Stimulated activated CD4-positive, alpha-beta T cell treated with anti-CD3 and anti-CD28 coated beads, Interleukin-1b, Interleukin-23, amount 100 ng/mL, for 24 hours (primary cell): Measurements from ENCODE around the gene BRDT.
"Not testable (repeated sequence)": the region's sequence is repeated elsewhere in the genome, so short reads cannot be mapped to it uniquely, and the experiment has no call there.

Experiments used
- DNase-seq, 4 experiments: peaks; one replicate each; pipeline ENCODE4 v3.0.0-alpha.2; 2020; ENCODE audit warnings: low read depth in 4 of 4, low spot score in 1 of 4

BRDT gene

GRCh38 chr1:91981996-91982609 lies 32.9 kb downstream of the BRDT start:
- DNase-seq: no peak

DNA sequence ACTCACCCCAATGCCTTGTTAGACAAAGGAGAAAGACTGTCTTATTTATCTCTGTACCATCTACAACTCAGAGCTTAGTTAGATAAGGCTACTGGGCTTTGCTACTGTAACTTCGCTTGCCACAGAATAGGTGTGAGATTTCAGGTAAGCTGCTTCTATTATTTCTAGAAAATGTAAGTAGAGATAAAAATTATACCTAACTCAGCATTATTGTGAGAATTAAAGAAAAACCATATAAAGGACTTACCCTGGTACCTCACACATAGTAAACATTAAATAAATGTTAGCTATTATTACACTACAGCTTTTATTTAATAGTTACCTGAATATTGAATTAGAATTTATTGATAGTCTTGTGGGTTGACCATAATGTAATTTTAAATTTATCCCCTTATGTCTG lies 44.1 kb downstream of the BRDT start:
- no peak for DNase-seq

- peak in 3 of 4 experiments; percentile 7 to 16 (median 10) for DNase-seq
Observed at GRCh38 chr1:91997607-91998195, 48.5 kb downstream of the BRDT start.

- no peak for DNase-seq
Observed at GRCh38 chr1:92004129-92004528, 54.9 kb downstream of the BRDT start.

GRCh38 chr1:92013923-92014322 lies 64.7 kb downstream of the BRDT start:
- no peak for DNase-seq

GRCh38 chr1:92016720-92017316 lies 67.6 kb downstream of the BRDT start:
- no peak for DNase-seq

DNA sequence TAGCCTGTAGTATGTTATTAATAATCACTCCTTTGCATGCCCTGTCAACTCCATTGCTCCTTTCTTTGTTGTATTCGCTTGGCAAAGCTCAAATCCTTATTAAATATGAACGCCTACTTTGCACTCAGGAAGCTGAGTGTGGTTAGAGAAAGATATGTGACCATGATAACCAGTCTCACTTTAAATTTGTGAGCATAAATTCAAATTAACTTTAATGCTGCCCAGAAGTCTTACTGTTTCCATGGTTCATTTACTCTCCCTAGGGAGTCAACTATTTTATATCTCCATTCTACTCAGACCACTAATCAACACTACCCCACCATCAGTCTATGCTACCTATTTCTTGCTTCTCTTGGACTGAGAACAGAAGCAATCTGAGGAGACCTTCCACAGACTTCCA lies 68.5 kb downstream of the BRDT start:
- no peak for DNase-seq

- DNase-seq: not testable (repeated sequence)
Observed at GRCh38 chr1:92026042-92026441, 76.8 kb downstream of the BRDT start.

- no peak for DNase-seq
Observed at GRCh38 chr1:92026806-92027205, 77.6 kb downstream of the BRDT start.

DNA sequence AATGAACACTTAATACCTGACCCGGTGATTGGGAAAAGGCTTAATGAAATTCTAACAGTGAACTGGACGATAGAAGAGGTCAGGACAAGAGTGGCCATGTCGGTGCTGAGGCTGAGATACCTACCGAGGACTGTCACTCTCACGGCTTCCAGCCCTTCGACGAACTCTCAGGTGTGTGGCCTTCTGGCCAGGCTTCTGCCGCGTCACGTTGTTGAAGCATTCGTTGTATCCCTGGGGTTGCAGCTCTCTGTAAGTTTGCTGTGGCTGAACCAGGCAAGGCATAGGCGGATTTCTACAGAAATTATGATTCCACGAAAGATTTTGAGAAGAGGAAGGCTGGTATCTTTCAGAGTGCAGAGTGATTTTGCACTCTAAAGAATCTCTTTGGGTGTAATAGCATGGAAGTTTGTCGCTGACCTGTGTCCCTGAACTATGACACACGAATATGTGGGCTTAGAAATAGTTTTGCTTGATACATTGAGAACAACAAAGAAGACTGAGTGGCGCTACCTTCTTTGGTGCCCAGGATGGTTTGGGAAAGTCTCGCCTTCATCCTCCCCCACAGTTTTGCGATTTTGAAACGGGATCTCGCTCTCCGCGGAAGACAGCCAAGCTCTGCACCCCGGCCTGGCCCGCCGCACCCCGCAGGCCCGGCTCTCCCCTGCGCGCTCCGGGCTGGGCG lies 80.2 kb downstream of the BRDT start:
- no peak for DNase-seq

GRCh38 chr1:92030656-92031107 lies 81.5 kb downstream of the BRDT start:
- no peak for DNase-seq

GRCh38 chr1:92031281-92032110 lies 82.3 kb downstream of the BRDT start:
- no peak for DNase-seq

- no peak for DNase-seq
Observed at GRCh38 chr1:92037400-92037799, 88.2 kb downstream of the BRDT start.

- no peak for DNase-seq
Observed at GRCh38 chr1:92038695-92039346, 89.6 kb downstream of the BRDT start.

- no peak for DNase-seq
Observed at GRCh38 chr1:92040971-92041370, 91.8 kb downstream of the BRDT start.

- DNase-seq: no peak
Observed at GRCh38 chr1:92043621-92044020, 94.4 kb downstream of the BRDT start.

- DNase-seq: no peak
Observed at GRCh38 chr1:92045766-92046495, 96.7 kb downstream of the BRDT start.

DNA sequence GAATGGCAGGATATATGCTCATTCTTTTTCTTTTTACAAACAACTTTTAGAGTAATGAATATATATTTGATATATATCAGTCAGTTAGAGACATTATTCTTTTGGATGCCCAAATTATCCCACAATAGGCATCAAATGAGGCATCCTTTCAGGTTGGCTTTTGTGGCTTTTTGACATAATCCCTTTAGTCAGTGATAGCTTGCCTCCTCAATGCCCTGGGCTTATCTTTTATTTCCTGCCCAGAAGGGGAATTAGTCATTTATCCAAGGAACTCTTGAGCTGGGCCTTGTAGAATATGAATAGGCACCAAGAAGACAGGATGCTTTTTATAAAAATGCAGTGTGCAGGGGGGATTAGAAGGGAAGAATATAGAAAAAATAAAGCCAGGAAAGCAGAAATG lies 102.7 kb downstream of the BRDT start:
- no peak for DNase-seq
